Stimulated activated CD4-positive, alpha-beta T cell treated with anti-CD3 and anti-CD28 coated beads, Interleukin-1b, Interleukin-23, amount 100 ng/mL, for 48 hours (primary cell): Measurements from ENCODE around the gene ZNF185.
A peak's percentile ranks its signal among the peaks of the same experiment; 100 is the strongest.
"Not testable (repeated sequence)": the region's sequence is repeated elsewhere in the genome, so short reads cannot be mapped to it uniquely, and the experiment has no call there.

Experiments used
- DNase-seq: peaks from one replicate; pipeline ENCODE4 v3.0.0-alpha.2; 2020

The ZNF185 gene

GRCh38 chrX:152895724-152896420, 2.0 kb upstream of the ZNF185 start:
- DNase-seq, result no peak

DNA sequence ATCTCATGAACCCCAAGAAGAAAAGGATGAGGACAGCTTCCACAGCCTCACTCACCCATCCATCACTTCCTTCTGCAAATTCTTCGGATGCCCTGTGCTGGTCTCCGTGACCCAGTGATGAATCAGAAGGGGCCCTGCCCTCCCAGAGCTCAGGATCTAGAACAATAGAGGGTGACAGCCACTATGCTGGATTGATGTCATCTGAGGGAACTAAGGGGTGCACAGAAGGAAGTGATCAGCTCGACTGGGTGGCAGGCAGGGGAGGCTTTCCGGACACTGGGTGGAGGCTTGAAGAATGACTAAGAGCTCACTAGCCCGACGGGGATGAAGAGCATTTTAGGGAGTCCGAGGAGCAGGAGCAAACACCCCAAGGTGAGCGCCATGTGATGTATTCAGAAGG, 1.4 kb upstream of the ZNF185 start:
- no peak for DNase-seq

DNA sequence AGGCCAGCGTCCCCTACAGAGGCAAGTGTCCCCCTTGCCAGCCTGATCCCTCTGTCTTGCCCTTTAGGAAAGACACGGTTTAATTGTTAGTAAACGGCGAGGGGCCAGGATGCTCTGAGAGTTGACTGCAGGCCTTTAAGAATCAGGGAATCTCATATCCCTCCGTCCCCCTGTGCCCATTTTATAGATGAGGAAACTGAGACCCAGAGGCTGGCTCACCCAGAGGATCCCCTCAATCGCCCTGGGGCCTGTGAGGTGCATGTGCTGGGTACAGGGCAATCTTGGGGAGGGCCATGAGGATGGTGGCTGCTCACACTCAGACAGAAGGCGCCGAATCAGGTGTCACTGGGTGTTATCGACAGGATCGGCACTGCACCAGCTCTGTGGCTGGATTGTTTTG, 575 bp downstream of the ZNF185 start:
- no peak for DNase-seq

DNA sequence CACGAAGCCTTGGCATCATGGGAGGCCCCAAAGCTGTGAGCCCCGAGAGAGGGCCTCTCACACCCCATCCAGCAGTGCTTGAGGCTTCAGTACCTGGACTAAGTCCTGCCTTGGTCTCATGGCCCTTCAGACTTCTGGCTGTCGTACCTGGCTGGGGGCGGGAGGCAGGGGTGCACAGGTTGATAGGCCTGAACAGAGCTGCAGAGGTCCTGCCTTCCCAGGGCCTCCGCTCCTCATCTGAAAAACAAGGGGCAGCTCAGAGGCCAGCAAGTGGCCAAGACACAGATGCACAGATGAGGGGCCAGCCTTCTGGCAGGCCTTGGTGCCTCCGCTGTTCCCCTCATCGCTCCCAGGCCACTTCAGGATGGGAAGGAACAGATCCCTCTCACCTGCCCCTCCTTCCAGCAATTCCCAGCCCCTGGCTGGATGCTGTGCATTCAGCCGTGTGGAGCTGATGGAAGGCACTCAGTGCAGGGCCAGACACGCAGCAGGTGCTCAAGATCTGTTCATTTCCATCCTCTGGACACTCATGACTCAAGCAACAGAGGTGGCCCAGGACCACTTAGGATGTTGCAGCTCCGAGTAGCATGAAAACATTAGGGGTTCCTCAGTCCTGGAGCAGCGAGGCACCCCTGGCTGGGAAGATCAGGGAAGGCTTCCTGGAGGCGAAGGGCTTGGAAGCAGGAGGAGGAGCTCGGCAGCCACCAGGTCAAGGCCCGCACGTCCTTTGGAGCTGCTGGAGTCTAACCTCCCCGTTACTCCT, 1.4 kb downstream of the ZNF185 start:
- no peak for DNase-seq

DNA sequence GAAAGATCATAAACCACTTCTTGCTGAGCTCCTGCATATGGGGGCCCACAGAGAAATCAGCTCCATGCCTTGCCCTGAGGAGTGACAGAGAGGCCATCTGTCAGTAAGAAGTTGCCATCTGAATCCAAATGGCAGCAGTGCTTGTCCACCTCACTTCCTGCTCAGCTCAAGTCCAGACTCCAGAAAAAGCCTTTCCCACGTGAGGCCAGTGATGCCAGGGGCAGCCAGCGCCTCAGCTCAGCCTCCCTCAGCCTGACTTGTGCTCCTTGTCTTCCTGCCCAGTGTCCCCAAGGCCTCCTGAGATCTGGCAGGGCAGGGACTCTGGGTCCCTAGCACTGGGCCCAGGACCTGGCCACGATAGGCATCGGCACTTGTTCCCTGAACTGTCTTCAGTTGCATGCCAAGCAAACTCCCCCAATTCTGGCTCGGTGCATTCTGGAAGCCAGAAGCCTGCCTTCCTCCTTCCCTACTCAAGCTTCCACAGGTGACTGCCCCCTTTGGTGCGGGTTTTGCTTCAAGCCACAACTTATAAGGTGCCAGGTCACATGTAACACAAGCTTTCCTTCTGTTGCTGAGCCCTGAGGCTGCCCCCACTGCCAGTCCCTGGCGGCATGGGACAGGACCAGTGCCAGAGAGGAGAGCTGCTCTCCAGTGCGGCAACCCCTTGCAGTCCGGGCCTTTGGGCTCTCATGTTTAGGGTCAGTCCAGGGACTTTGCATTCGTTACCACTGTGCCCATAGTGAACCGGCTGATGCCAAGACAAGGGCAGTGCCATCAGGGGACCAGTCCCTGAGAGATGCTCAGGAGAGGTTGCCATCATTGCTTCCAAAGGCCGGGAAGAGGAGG, 2.2 kb downstream of the ZNF185 start:
- no peak for DNase-seq

DNA sequence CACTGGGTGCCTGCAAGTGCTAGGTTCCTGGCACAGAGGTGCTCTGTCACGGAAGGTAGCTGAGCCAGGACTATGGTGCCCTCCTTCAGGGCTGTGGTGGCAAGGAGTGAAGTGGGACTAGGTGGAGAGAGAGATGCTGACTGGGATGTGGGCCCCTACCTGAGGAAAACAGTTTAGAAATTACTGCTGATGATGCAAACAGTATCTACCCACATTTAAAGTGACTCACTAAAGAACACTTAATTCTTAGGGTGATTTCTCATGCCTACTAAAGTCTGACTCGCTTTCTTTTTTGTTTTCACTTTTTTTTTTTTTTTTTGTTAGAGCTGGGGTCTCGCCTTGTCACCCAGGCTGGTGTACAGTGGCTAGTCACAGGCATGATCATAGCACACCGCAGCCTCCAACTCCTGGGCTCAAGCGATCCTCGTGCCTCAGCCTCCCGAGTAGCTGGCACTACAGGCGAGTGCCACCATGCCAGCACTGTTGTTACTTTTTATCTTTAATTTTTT, 3.1 kb downstream of the ZNF185 start:
- no peak for DNase-seq

DNA sequence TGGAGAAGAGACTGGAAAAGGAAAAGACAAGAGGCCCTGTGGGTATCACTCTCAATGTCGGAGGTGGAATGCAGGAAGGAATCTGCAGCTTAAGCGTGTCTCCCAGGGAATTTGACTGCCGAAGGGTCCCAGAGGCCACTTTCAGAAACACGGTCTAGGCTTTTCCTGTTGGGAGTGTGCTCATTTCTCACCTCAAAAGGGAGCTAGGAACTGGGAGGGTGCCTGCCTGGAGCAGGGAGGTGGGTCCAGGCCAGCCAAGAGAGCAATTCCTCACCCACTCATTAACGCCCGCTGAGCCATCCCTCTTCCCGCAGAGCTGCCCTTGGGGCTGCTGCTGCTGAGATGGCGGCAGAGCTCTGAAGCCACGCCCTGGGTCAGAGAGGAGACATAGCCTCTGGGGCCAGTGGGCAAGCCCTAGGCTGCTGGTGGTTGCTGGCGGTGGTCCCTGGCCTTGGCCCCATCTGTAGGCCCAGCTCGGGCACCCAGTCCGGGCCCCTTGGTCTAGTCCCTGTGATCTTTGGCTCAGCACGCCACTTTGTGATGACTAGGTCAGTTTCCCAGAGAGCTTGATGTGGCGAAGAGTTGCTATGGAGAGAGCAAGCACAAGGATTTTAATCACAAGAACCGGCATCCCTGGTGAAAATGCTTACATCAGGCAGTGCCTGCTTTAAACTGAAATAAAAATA, 4.1 kb downstream of the ZNF185 start:
- DNase-seq, result no peak

DNA sequence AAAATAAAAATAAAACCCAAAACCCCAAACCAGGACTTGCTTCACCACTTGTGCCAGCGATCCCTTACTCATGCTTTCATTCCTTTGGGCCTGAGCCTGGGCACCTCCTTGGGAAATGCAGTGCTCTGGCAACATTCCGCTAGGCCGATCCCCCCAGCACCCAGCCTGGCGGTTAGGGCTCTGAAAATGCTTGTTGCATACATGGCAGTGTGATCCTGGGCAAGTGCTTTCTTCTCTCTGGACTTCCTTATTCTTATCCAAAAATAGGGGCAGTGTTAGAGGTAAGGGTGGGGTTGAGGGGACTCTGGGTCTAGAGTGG, 4.6 kb downstream of the ZNF185 start:
- no peak for DNase-seq

DNA sequence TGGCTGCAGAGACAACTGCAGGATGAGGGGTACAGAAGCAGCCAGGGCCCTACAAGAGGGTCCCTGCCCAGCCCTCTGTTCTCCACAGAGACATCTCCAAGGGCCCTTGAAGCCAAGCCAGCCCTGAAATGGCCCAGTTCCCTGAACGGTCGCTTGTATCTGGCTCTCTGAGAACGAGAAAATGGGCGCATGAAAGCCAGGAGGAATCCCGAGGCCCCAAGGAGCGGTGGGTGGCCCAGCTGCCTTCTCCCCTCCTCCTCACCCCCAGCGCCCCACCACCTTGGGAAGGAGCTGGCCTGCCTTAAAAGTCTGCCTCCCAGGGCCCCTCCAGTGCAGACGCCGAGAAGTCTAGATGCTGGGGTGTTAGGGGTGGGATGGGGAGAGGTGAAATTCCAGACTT, 5.7 kb downstream of the ZNF185 start:
- no peak for DNase-seq

- peak; percentile 16 for DNase-seq
Measured at GRCh38 chrX:152904151-152905080, 6.5 kb downstream of the ZNF185 start.

- DNase-seq, result no peak
Measured at GRCh38 chrX:152905081-152905420, 7.2 kb downstream of the ZNF185 start.

GRCh38 chrX:152907084-152907651, 9.3 kb downstream of the ZNF185 start:
- no peak for DNase-seq

GRCh38 chrX:152908486-152908885, 10.6 kb downstream of the ZNF185 start:
- DNase-seq, result no peak

- DNase-seq, result not testable (repeated sequence)
Measured at GRCh38 chrX:152910018-152910417, 12.2 kb downstream of the ZNF185 start.

GRCh38 chrX:152912106-152912505, 14.2 kb downstream of the ZNF185 start:
- no peak for DNase-seq

GRCh38 chrX:152912641-152913040, 14.8 kb downstream of the ZNF185 start:
- DNase-seq, result no peak

- no peak for DNase-seq
Measured at GRCh38 chrX:152913346-152913745, 15.5 kb downstream of the ZNF185 start.

GRCh38 chrX:152913910-152914309, 16.0 kb downstream of the ZNF185 start:
- DNase-seq, result no peak

GRCh38 chrX:152915541-152916241, 17.8 kb downstream of the ZNF185 start:
- DNase-seq, result peak; percentile 10

DNA sequence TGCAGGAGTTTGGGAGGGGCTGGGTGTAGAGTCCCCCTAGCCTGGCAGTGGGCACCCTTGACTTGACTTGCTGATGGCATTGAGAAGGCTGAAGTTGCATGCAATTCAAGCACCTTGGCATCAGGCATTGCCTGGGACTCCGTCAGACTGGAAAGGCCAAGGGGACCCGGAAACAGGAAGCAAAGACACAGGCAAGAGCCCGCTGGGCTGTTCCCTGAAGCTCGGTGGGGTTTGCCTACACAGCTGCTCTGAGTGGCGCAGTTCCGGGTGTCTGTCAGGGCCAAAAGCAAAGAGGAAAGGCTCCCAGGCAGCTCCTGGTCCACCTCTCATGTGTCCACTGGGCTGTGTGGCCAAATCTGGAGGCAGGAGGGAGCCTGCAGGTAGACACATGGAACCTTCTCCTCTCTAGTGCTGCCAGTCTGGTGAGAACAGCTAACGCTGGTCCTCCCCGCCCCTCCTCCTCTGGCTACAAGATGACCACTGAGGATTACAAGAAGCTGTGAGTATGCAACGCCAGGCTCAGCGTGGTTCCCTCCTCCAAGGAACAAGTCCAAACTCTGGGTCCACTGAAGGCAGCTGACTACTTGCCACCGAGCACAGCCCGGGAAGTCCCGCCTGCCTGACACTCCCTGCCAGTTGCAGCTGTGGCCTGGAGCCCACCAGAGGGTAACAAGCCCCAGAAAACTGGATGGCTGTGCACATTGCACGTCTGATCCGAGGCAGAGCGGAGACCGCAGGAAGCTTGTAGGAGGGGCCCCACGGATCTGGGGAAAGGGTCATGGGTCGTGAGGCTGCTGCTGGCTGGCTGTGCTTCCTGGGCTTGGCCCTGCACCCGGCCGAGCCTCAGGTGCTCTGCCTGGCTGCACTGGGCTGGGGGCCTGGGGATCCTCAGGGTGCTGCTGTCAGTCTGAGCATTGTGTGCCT, 20.1 kb downstream of the ZNF185 start:
- no peak for DNase-seq
